ENCODE results near the gene KDM4B. TPM values are rescaled to one million over a fixed set of nuclear protein-coding genes. Genes with fewer than 3 reads are reported as not detected.

KDM4B gene
- total RNA-seq, 2 donors from 2014 or later: 27.8 to 38.5 TPM

DNA sequence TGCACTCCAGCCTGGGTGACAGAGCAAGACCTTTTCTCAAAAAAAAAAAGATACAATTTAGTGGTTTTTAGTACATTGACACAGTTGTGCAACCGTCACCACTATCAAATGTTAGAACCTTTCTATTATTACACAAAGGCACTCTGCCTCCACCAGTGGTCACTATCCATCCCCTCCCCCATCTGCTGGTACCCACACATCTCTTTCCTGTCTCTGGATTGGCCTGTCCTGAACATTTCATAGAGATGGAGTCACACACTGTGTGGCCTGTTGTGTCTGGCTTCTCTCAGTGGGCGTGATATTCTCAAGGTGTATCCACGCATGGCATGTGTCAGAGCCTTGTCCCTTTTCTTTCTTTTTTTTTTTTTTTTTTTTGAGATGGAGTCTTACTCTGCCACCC, 11.2 kb downstream of the KDM4B start:
- H3K36me3 ChIP-seq (ENCODE audit: control insufficient read depth, insufficient read depth, low read length): peaks cover 7% of the 10 kb centered on the region
- whole genome bisulfite sequencing, 2 experiments (ENCODE audit: insufficient coverage in 1 of 2, insufficient read length in 1 of 2): 92% methylated on average over 3 of the region's 3 CpGs; no CpG with 5 or more reads in 1 of the 2 experiments
- Mint-ChIP-seq H3K9me3 (no peaks in the 10 kb centered on the region), H3K4me1 (peaks cover 3% of the 10 kb centered on the region), H3K27ac (no peak overlapping the region), H3K4me3 (no peak overlapping the region), H3K36me3 (ENCODE audit: low read depth) (peaks cover 8% of the 10 kb centered on the region), H3K27me3 (ENCODE audit: insufficient read depth) (no peaks in the 10 kb centered on the region)
- H3K9ac ChIP-seq (ENCODE audit: extremely low read depth, low read length, poor library complexity, severe bottlenecking): no peak overlapping the region
- H3K4me1 ChIP-seq (ENCODE audit: control insufficient read depth, insufficient read depth, low read length): no peaks in the 10 kb centered on the region
- H3K4me3 ChIP-seq (ENCODE audit: low read length): no peak overlapping the region
- no peaks in the 10 kb centered on the region for H3K9me3 ChIP-seq (ENCODE audit: control insufficient read depth, low read length)
- TF ChIP-seq, protein P1, sequence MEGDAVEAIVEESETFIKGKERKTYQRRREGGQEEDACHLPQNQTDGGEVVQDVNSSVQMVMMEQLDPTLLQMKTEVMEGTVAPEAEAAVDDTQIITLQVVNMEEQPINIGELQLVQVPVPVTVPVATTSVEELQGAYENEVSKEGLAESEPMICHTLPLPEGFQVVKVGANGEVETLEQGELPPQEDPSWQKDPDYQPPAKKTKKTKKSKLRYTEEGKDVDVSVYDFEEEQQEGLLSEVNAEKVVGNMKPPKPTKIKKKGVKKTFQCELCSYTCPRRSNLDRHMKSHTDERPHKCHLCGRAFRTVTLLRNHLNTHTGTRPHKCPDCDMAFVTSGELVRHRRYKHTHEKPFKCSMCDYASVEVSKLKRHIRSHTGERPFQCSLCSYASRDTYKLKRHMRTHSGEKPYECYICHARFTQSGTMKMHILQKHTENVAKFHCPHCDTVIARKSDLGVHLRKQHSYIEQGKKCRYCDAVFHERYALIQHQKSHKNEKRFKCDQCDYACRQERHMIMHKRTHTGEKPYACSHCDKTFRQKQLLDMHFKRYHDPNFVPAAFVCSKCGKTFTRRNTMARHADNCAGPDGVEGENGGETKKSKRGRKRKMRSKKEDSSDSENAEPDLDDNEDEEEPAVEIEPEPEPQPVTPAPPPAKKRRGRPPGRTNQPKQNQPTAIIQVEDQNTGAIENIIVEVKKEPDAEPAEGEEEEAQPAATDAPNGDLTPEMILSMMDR (conservative IDR thresholded peaks at IDR 0.05): no peak
- no peak for DNase-seq
- no peak overlapping the region for H3K27ac ChIP-seq (ENCODE audit: low read depth, low read length)
- H3K27me3 ChIP-seq (ENCODE audit: control insufficient read depth, insufficient read depth, low read length, poor library complexity, severe bottlenecking): no peaks in the 10 kb centered on the region

DNA sequence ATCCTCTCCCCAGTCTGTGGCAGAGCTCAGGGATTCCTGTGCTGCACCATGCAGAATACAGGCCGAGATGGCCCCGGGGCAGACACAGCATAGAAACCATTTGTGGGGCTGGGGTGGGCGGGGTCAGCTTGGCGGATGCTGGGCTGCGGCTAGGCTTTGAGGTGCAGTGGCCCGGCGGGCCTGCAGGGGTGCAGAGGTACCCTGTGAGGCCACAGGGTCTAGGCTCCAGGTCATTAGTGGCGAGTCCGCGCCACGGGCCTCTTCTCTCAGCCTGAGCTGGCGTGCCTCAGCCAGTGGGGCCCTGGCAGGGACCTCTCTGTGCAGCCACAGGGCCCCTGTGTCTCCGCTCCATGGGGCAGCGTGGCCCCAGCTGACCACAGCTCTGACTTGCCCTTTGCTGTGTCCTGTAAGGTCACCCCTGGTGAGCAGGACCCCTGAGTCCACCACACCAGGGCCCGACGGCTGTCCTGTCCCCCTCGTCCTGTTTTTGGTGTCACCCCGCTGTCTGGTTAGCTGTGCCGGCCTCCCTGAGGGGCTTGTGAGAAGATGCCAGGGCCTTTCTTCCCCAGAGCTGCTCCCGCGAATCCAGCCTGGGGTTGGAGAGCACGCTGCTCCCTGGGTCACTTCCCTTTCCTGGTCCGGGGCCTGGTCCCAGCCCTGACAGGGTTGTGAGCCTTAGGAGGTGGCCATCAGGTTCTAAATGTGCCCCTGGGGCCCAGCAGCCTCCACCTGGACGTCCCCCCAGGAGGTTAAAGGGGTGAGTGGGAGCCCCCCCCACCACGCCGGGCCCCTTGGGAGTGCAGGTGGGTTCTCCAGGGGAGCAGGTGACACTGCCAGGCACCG, 12.1 kb downstream of the KDM4B start:
- Mint-ChIP-seq H3K27me3 (ENCODE audit: insufficient read depth) (no peaks in the 10 kb centered on the region), H3K36me3 (ENCODE audit: low read depth) (peaks cover 8% of the 10 kb centered on the region), H3K4me1 (peaks cover 10% of the 10 kb centered on the region), H3K9me3 (no peaks in the 10 kb centered on the region), H3K4me3 (no peak overlapping the region), H3K27ac (no peak overlapping the region)
- TF ChIP-seq, protein P1 (conservative IDR thresholded peaks at IDR 0.05): peak; percentile 39
- no peaks in the 10 kb centered on the region for H3K9me3 ChIP-seq (ENCODE audit: control insufficient read depth, low read length)
- peak; percentile 74 for DNase-seq
- 89 to 96% methylated on average over 16 to 27 of the region's 27 CpGs for WGBS, 2 experiments (ENCODE audit: insufficient coverage in 1 of 2, insufficient read length in 1 of 2)
- no peaks in the 10 kb centered on the region for H3K27me3 ChIP-seq (ENCODE audit: control insufficient read depth, insufficient read depth, low read length, poor library complexity, severe bottlenecking)
- peaks cover 6% of the 10 kb centered on the region for H3K36me3 ChIP-seq (ENCODE audit: control insufficient read depth, insufficient read depth, low read length)
- no peak overlapping the region for H3K27ac ChIP-seq (ENCODE audit: low read depth, low read length)
- no peak overlapping the region for H3K9ac ChIP-seq (ENCODE audit: extremely low read depth, low read length, poor library complexity, severe bottlenecking)
- no peaks in the 10 kb centered on the region for H3K4me1 ChIP-seq (ENCODE audit: control insufficient read depth, insufficient read depth, low read length)
- H3K4me3 ChIP-seq (ENCODE audit: low read length): no peak overlapping the region

DNA sequence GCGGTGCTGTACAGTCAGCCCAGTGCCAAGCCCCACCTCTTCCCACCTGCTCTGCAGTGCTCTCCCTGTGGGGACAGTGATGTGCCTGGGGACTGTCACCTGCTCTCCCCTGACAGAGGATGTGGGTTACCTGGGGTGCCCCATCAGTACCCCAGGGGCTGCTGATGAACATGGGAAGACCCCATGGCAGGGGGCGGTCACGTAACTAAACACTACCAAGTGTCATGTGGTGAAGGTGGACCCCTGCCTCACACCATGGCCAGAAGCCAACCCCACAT, 12.7 kb downstream of the KDM4B start:
- H3K9ac ChIP-seq (ENCODE audit: extremely low read depth, low read length, poor library complexity, severe bottlenecking): no peak overlapping the region
- peaks cover 10% of the 10 kb centered on the region for H3K4me1 Mint-ChIP-seq
- H3K27ac Mint-ChIP-seq: peak overlapping the region; percentile 30
- TF ChIP-seq, protein P1 (conservative IDR thresholded peaks at IDR 0.05): no peak
- no peaks in the 10 kb centered on the region for H3K27me3 Mint-ChIP-seq (ENCODE audit: insufficient read depth)
- H3K4me3 Mint-ChIP-seq: no peak overlapping the region
- peaks cover 3% of the 10 kb centered on the region for H3K36me3 Mint-ChIP-seq (ENCODE audit: low read depth)
- H3K36me3 ChIP-seq (ENCODE audit: control insufficient read depth, insufficient read depth, low read length): peaks cover under 1% of the 10 kb centered on the region
- peaks cover 4% of the 10 kb centered on the region for H3K4me1 ChIP-seq (ENCODE audit: control insufficient read depth, insufficient read depth, low read length)
- DNase-seq: no peak
- no peaks in the 10 kb centered on the region for H3K9me3 ChIP-seq (ENCODE audit: control insufficient read depth, low read length)
- H3K27me3 ChIP-seq (ENCODE audit: control insufficient read depth, insufficient read depth, low read length, poor library complexity, severe bottlenecking): no peaks in the 10 kb centered on the region
- WGBS, 2 experiments (ENCODE audit: insufficient coverage in 1 of 2, insufficient read length in 1 of 2): 95% methylated on average over 3 of the region's 3 CpGs; no CpG with 5 or more reads in 1 of the 2 experiments
- H3K9me3 Mint-ChIP-seq: no peaks in the 10 kb centered on the region
- no peak overlapping the region for H3K4me3 ChIP-seq (ENCODE audit: low read length)
- no peak overlapping the region for H3K27ac ChIP-seq (ENCODE audit: low read depth, low read length)
